Measurements from ENCODE around the gene DNAJC1.

The DNAJC1 gene

GRCh38 chr10:21954690-21955089, 48.8 kb downstream of the DNAJC1 start:
- no peak for DNase-seq

GRCh38 chr10:21954132-21954531, 49.4 kb downstream of the DNAJC1 start:
- no peak for DNase-seq

GRCh38 chr10:21953585-21954057, 49.9 kb downstream of the DNAJC1 start:
- no peak for DNase-seq

GRCh38 chr10:21950566-21950965, 53.0 kb downstream of the DNAJC1 start:
- DNase-seq = no peak

GRCh38 chr10:21946946-21947345, 56.6 kb downstream of the DNAJC1 start:
- DNase-seq = no peak

GRCh38 chr10:21944727-21945386, 58.7 kb downstream of the DNAJC1 start:
- no peak for DNase-seq

GRCh38 chr10:21943633-21944265, 59.8 kb downstream of the DNAJC1 start:
- no peak for DNase-seq

GRCh38 chr10:21935439-21936023, 68.0 kb downstream of the DNAJC1 start:
- DNase-seq = no peak

GRCh38 chr10:21934307-21934706, 69.2 kb downstream of the DNAJC1 start:
- no peak for DNase-seq

GRCh38 chr10:21929070-21929469, 74.5 kb downstream of the DNAJC1 start:
- DNase-seq = no peak

GRCh38 chr10:21927631-21928353, 75.7 kb downstream of the DNAJC1 start:
- DNase-seq = no peak

GRCh38 chr10:21926949-21927348, 76.6 kb downstream of the DNAJC1 start:
- DNase-seq = no peak

- no peak for DNase-seq
Measured at GRCh38 chr10:21926358-21926925, 77.1 kb downstream of the DNAJC1 start.

- no peak for DNase-seq
Measured at GRCh38 chr10:21925851-21926250, 77.7 kb downstream of the DNAJC1 start.

- DNase-seq = no peak
Measured at GRCh38 chr10:21924511-21924910, 79.0 kb downstream of the DNAJC1 start.

- DNase-seq = no peak
Measured at GRCh38 chr10:21920633-21921032, 82.9 kb downstream of the DNAJC1 start.

GRCh38 chr10:21919906-21920305, 83.6 kb downstream of the DNAJC1 start:
- DNase-seq = no peak

GRCh38 chr10:21919117-21919516, 84.4 kb downstream of the DNAJC1 start:
- no peak for DNase-seq

- DNase-seq = no peak
Measured at GRCh38 chr10:21912625-21913024, 90.9 kb downstream of the DNAJC1 start.

GRCh38 chr10:21910798-21911197, 92.7 kb downstream of the DNAJC1 start:
- no peak for DNase-seq

- no peak for DNase-seq
Measured at GRCh38 chr10:21907436-21907835, 96.1 kb downstream of the DNAJC1 start.

- no peak for DNase-seq
Measured at GRCh38 chr10:21904930-21905329, 98.6 kb downstream of the DNAJC1 start.

- no peak for DNase-seq
Measured at GRCh38 chr10:21899736-21900135, 103.8 kb downstream of the DNAJC1 start.
